GM12873 (cell line): ENCODE results near the gene ITGA11.

Source experiments
- TF ChIP-seq, protein P1 (sequence below): IDR thresholded peaks from 2 replicates; pipeline ENCODE4 v1.5.1; 2012; ENCODE audit warnings: low read depth, mild to moderate bottlenecking, moderate library complexity, low read length, control low read depth; ENCODE audit not compliant: insufficient read depth; ENCODE audit errors: missing control alignments

ITGA11 gene

DNA sequence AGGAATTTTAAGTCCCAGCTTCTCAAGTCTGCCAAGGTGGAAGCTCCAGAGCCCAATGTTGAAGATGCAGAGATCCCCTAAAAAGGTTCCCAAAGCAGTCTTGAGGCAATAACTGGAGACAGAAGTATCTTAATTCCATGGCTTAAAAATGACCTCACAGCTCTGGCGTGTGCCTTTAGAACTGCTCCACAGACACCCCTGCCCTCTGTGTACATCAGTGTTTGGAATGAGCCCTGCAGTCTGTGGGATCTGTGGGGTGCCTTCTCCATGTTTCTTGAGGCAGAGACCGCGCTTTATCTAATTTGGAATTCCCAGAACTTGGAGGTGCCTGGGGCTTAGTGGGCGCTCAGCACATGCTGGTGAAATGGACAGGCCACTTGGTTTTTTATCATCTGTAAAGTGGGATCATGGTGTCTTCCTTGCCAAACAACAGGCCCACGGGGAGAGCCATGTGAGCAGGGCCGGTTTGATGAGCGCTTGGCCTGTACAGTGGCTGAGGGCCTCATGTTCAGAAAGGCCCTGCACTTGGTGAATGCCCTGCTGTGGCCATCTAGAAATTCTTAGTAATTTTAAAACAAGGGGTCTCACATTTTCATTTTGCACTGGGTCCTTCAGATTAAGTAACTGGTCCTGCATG is 7.1 kb downstream of the ITGA11 start:
- TF ChIP-seq, protein P1, sequence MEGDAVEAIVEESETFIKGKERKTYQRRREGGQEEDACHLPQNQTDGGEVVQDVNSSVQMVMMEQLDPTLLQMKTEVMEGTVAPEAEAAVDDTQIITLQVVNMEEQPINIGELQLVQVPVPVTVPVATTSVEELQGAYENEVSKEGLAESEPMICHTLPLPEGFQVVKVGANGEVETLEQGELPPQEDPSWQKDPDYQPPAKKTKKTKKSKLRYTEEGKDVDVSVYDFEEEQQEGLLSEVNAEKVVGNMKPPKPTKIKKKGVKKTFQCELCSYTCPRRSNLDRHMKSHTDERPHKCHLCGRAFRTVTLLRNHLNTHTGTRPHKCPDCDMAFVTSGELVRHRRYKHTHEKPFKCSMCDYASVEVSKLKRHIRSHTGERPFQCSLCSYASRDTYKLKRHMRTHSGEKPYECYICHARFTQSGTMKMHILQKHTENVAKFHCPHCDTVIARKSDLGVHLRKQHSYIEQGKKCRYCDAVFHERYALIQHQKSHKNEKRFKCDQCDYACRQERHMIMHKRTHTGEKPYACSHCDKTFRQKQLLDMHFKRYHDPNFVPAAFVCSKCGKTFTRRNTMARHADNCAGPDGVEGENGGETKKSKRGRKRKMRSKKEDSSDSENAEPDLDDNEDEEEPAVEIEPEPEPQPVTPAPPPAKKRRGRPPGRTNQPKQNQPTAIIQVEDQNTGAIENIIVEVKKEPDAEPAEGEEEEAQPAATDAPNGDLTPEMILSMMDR: no peak

DNA sequence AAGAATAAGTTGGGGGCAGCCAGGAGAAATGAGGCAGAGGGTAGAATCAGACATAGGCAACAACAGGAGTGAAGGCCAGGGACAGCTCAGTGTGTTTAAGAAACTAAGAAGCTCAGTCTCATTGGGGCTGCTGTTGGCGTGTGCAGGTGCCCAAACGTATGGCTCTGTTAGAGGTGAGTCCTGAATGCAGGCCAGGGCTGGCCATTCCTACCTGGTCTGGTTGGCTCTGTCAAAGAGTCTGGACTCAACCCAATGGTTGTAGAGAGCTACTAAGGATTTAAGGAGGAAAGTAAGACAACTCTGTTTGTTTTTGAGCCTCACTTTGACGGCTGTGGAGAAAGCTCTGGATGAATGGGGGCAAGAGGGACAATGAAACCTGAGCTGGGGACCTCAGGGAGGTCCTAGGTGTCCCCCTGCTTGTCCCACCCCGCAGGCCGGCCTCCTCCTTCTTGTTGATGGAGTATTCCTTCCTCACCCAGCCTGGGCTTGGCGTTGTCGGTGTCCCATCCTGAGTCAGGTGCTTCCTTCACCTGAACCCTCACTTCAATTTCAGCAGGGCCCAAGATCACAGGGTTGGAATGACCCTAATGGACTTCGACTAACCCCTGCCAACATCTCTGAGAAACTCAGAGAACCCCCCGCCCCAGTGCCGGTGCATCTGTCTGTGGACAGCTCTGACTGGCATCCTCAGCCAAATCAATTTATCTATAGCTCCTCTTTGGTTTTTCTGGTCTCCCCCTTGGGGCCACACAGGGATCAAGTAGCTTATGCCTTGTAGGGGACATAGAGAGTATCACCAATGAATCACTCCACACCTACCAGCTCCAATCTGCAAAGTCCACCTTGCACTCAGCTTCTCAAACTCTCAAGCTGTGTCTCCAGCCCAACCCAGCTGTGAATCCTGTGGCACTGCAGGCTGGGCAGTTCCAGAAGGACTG is 8.3 kb downstream of the ITGA11 start:
- TF ChIP-seq, protein P1: no peak

DNA sequence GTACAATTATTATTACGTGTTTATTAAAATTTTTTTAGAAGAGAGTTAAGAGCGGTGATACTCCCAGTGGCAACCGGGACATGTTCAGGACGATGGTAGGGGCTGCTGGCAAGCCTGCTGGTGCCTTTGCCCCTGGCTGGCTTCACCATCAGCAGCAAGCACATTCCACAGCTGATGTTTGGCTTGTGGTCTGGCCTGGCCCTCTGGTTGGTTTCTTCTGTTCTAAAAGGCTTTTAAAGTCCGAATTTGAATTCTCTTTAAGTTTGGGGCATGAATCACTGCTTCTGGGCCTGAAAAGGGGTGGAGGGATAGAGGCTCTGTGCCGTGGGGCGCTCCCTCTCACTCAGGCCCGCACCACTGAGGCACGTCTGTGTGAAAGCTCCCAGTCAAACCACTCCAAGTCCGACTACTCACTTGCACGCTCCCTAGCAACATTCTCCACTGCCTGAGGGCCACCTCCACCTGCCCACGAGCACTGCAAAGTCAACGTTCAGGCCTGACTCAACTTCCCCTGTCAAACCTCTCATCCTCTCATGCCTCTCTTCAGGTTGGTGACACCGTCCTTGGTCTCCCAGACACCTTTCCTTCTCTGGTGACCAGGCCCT is 10.1 kb downstream of the ITGA11 start:
- TF ChIP-seq, protein P1: no peak

DNA sequence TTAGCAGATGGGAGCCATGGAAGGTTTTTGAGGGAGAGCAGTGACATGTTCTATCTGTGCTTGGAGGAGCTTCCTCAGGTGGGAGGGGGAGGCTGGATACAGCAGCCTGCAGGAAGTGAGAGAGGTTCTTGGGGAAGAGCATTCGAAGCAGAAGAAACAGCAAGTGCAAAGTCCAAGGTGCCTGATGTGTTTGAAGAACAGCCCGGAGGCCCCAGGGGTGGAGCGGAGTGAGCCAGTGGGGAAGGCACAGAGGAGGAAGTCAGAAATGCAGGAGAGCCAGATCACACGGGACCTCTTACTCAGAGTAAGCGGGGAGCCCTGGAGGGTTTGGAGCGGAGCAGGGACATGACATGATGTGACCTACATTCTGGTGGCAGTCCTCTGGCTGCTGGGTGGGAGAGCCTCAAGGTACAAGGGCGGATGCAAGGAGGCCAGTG is 10.8 kb downstream of the ITGA11 start:
- TF ChIP-seq, protein P1: no peak

DNA sequence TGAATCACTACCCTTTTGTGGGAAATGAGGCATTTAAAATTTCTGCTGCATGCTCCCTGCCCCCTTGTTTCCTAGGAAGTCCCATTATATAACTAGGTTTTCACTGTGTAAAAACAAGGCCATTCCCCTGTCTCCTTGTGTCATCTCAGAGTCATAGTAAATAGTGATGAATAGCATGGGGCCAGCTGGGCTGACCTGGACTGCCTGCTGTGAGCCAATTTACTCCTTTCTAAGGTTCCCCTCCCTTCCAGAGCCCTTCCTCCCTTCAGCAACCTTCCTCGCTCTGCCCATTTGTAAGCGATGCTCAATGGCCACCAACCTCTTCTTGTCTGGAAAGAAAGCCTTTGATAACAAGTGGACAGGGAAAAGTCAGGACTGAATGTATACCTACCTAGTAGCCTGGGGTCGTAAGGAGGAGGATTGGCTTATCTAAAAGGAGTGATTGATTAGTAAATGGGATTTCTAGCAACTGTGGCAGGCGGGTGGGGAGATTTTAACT is 11.7 kb downstream of the ITGA11 start:
- TF ChIP-seq, protein P1: no peak

DNA sequence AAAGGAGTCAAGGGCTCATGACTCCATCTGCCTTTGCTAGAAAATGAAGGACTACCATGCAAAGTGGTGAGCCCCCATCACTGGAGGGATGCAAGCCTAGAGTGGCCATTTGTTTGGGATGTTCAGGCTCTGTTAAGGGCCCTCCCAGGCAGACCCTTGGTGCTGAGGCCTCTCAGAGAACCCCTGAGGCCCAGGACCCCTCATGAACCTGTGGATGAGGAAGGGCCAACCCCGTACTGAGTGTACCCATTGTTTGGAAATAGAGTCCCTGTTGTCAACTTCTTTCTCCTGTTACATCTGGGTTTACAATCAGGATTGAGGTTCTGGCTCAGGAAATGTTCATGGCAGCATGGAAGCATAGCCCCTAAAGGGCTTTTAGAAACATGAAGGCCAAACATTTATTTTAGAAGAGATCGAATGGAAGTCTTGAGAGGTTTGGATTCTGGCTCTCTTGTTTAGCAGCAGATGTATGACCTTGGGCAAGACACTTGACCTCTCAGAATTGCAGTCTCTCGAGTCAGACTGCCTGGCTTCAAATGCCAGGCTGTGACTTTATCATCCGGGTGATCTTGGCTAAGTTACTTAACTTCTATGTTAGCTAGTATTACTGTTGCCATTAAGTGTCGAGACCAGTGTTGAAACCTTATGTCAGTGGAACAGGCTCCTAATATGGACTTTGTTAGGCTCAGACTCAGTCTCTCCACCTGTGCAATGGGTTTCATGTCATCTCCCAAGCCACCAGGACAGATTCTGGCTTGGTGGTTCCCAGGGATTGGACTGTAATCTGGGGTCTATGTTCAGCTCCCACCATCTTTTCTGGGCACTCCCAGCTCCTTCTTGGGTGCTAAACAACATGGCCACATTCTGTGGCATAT is 12.4 kb downstream of the ITGA11 start:
- TF ChIP-seq, protein P1: no peak
